PC-3 (cell line): Measurements from ENCODE around the gene IGSF3. TPM values are rescaled to one million over a fixed set of nuclear protein-coding genes. Genes with fewer than 3 reads are reported as not detected.

Experiments
- ATAC-seq: fragments of 200-7000 bp; cut with Tn5 transposase; 2 replicates; pipeline ENCODE4 v1.9.1; 2020; ENCODE audit warnings: mild to moderate bottlenecking, moderate library complexity
- BruUV-seq: library from RNA; stranded (reverse); fragments of 400-500 nt; replicated peaks from 2 replicates; lab custom pipeline; 2021; lab: Mats Ljungman, UMichigan
- CTCF ChIA-PET: fragments of 300-600 bp; sonication (Branson Sonifier 250); formaldehyde crosslinking; loops from one replicate; lab custom pipeline; 2022; ENCODE audit warnings: antibody characterized with exemption; lab: Charles Lee
- POLR2A ChIA-PET: fragments of 300-600 bp; sonication (Branson Sonifier 250); formaldehyde crosslinking; loops from one replicate; lab custom pipeline; 2022; ENCODE audit warnings: antibody characterized with exemption; ENCODE audit not compliant: unreplicated experiment; lab: Charles Lee
- DNase-seq: peaks from one replicate; pipeline ENCODE4 v3.0.0-alpha.2; 2015
- H2AFZ ChIP-seq: fragments of 300-600 bp; sonication (generic); 2 replicates; pipeline ENCODE4 v1.6.0; 2016; ENCODE audit warnings: antibody characterized with exemption, low read length
- H3F3A ChIP-seq: fragments of 300-600 bp; sonication (generic); one replicate; pipeline ENCODE4 v1.6.0; 2017; ENCODE audit warnings: antibody characterized with exemption, low read length, control low read depth, mild to moderate bottlenecking; ENCODE audit not compliant: unreplicated experiment
- H3K27ac ChIP-seq: fragments of 300-600 bp; sonication (generic); 2 replicates; pipeline ENCODE4 v1.5.1; 2016; ENCODE audit warnings: mild to moderate bottlenecking, low read length
- H3K27me3 ChIP-seq: fragments of 300-600 bp; sonication (generic); 2 replicates; pipeline ENCODE4 v1.6.1; 2016; ENCODE audit warnings: low read length, mixed read lengths
- H3K36me3 ChIP-seq: fragments of 300-600 bp; sonication (generic); 2 replicates; pipeline ENCODE4 v1.6.1; 2016; ENCODE audit warnings: low read depth, mixed run types, low read length, mixed read lengths
- H3K4me1 ChIP-seq: fragments of 300-600 bp; sonication (generic); 2 replicates; pipeline ENCODE4 v1.5.1; 2016; ENCODE audit warnings: low read length; ENCODE audit not compliant: insufficient read depth
- H3K4me2 ChIP-seq: fragments of 300-600 bp; sonication (generic); 2 replicates; pipeline ENCODE4 v1.6.0; 2016; ENCODE audit warnings: low read length
- H3K4me3 ChIP-seq: fragments of 300-600 bp; sonication (generic); 2 replicates; pipeline ENCODE4 v1.5.1; 2016; ENCODE audit warnings: mild to moderate bottlenecking, low read length, mixed read lengths
- H3K79me2 ChIP-seq: fragments of 300-600 bp; sonication (generic); 2 replicates; pipeline ENCODE4 v1.6.1; 2017; ENCODE audit warnings: low read length, mixed read lengths
- H3K9ac ChIP-seq: fragments of 300-600 bp; sonication (generic); 2 replicates; pipeline ENCODE4 v1.6.0; 2016; ENCODE audit warnings: mild to moderate bottlenecking, low read length
- H3K9me2 ChIP-seq: fragments of 300-600 bp; sonication (generic); replicated peaks from 2 replicates; pipeline ENCODE4 v1.6.1; 2016; ENCODE audit warnings: mixed run types, low read length, mixed read lengths
- H3K9me3 ChIP-seq: fragments of 300-600 bp; sonication (generic); 2 replicates; pipeline ENCODE4 v1.6.1; 2016; ENCODE audit warnings: low read length, mixed read lengths
- H4K20me1 ChIP-seq: fragments of 300-600 bp; sonication (generic); 2 replicates; pipeline ENCODE4 v1.6.1; 2016; ENCODE audit warnings: low read length, mixed read lengths
- CTCF ChIP-seq: fragments of 300-600 bp; sonication (generic); conservative IDR thresholded peaks from 2 replicates; pipeline ENCODE4 v1.5.1; 2017; ENCODE audit warnings: antibody characterized with exemption, low read depth, mild to moderate bottlenecking, low read length
- EZH2 ChIP-seq: fragments of 300-600 bp; sonication (generic); IDR thresholded peaks from one replicate; pipeline ENCODE4 v1.6.1; 2017; ENCODE audit warnings: antibody characterized with exemption, mild to moderate bottlenecking, low read length; ENCODE audit not compliant: unreplicated experiment
- EZH2phosphoT487 ChIP-seq: fragments of 300-600 bp; sonication (generic); IDR thresholded peaks from 2 replicates; pipeline ENCODE4 v1.6.1; 2018; ENCODE audit warnings: mild to moderate bottlenecking, antibody characterized with exemption, low read length, borderline replicate concordance
- intact Hi-C: fragments of 100-400 bp; cut with micrococcal nuclease; formaldehyde crosslinking; loops from 2 replicates; pipeline ENCODE4 v1.9.0; 2023
- total RNA-seq: library from RNA; depleted of rRNA; stranded (reverse); fragments of >200 nt; gene quantifications from 2 replicates; pipeline ENCODE4 v1.2.3, GENCODE V29; 2014

IGSF3 gene
- total RNA-seq, 1 experiment from 2014 or later = 15.5 TPM

GRCh38 chr1:116537898-116538297 lies 129.6 kb downstream of the IGSF3 start:
- Histone ChIP-seq H3F3A (peaks cover 5% of the 10 kb centered on the region), H2AFZ (no peak overlapping the region), H3K79me2 (peaks cover 5% of the 10 kb centered on the region; the same call in 1 of the 2 replicates), H3K27ac (peak overlapping the region; percentile 91), H3K9me2 (no peaks in the 10 kb centered on the region), H3K36me3 (peaks cover 25% of the 10 kb centered on the region), H3K4me3 (no peak overlapping the region), H3K4me2 (peak overlapping the region; percentile 29), H3K27me3 (no peaks in the 10 kb centered on the region), H3K4me1 (peaks cover 41% of the 10 kb centered on the region), H3K9me3 (no peaks in the 10 kb centered on the region), H3K9ac (peak overlapping the region; percentile 5), H4K20me1 (no peaks in the 10 kb centered on the region)
- intact Hi-C loops = loop anchor here (1.0 to 2.0 kb wide), 2 partner anchors 18 to 29 kb away; no protein-coding TSS in a partner anchor
- no peak for DNase-seq
- ChIA-PET CTCF (interaction anchor here (0.6 kb wide), 1 partner anchor 15 kb away, joined by 3 read pairs; no protein-coding TSS in a partner anchor), POLR2A (interaction anchor here (0.5 kb wide), 1 partner anchor 61 kb away, joined by 3 read pairs; no protein-coding TSS in a partner anchor)
- ATAC-seq = no peak
- BruUV-seq = no TSS peak
- TF ChIP-seq EZH2phosphoT487 (no peak), CTCF (no peak), EZH2 (no peak)

GRCh38 chr1:116537040-116537831 lies 130.3 kb downstream of the IGSF3 start:
- ChIA-PET POLR2A (interaction anchor here (0.5 kb wide), 1 partner anchor 60 kb away, joined by 3 read pairs; no protein-coding TSS in a partner anchor), CTCF (interaction anchor here (0.6 kb wide), 2 partner anchors 16 to 178 kb away, joined by 3 read pairs; no protein-coding TSS in a partner anchor)
- Histone ChIP-seq H2AFZ (no peak overlapping the region), H3K36me3 (peaks cover 24% of the 10 kb centered on the region), H3F3A (peaks cover 5% of the 10 kb centered on the region), H3K4me2 (peak overlapping the region; percentile 48), H3K9me2 (no peaks in the 10 kb centered on the region), H3K9ac (peak overlapping the region; percentile 56), H3K27ac (peak overlapping the region; percentile 91), H3K4me3 (no peak overlapping the region), H3K9me3 (no peaks in the 10 kb centered on the region), H3K4me1 (peaks cover 41% of the 10 kb centered on the region), H3K27me3 (no peaks in the 10 kb centered on the region), H3K79me2 (peaks cover 5% of the 10 kb centered on the region; the same call in 1 of the 2 replicates), H4K20me1 (no peaks in the 10 kb centered on the region)
- DNase-seq (peak; percentile 92), ATAC-seq (peak; percentile 74)
- intact Hi-C loops = loop anchor here (1.0 to 2.0 kb wide), 2 partner anchors 19 to 28 kb away; no protein-coding TSS in a partner anchor
- TF ChIP-seq EZH2 (no peak), CTCF (no peak), EZH2phosphoT487 (no peak)
- no TSS peak for BruUV-seq
